ENCODE results near the gene RAI1. TPM values are rescaled to one million over a fixed set of nuclear protein-coding genes. Genes with fewer than 3 reads are reported as not detected.

Gene RAI1
- total and polyA plus RNA-seq, 2 of the 8 experiments (the other 6 are each of a cell fraction or from before 2014, with no cell fraction given): 0.39 to 1.2 TPM

DNA sequence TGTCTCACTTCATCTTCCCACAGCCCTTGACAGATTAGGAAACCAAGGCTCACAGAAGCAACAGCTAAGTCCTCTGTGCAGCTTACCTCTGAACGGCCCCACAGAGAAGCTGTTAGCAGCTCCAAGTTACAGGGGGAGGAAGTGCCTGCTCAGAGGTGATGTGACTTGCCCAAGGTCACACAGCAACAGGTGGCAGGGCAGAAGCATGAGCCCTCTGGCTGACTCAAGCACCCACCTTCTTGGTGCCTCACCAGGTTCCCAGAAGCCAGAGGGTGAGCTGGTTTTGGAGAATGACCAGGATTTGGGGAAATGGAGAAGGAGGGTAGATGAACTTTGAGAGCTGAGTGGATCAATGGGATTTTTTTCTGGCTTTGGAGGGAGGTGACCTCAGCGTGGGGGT is 14.0 kb upstream of the RAI1 start:
- H3K4me1 ChIP-seq (replicated peaks in 1 of 4; ENCODE audit: control insufficient read depth in 3 of 4, insufficient read depth in 4 of 4, low read length in 3 of 4): peaks cover 0 to 8% (median 6%) of the 10 kb centered on the region in 4 experiments; a peak in 6 of 7 replicates
- H3K23me2 ChIP-seq (ENCODE audit: low read depth, low read length): no peaks in the 10 kb centered on the region
- H3K4me2 ChIP-seq (ENCODE audit: insufficient read depth in 1 of 2, low read depth in 2 of 2, low read length in 2 of 2): no peak overlapping the region
- H4K8ac ChIP-seq (ENCODE audit: extremely low read depth, insufficient read depth, low read length): no peak overlapping the region
- H3K79me1 ChIP-seq (ENCODE audit: low read depth, low read length): no peaks in the 10 kb centered on the region
- H3K4me3 ChIP-seq (ENCODE audit: extremely low read depth in 1 of 4, insufficient read depth in 2 of 4, low read depth in 3 of 4, low read length in 4 of 4): no peak overlapping the region
- no peak overlapping the region for H3K4ac ChIP-seq (replicated peaks; ENCODE audit: insufficient read length, low read depth, low read length)
- H2BK120ac ChIP-seq (replicated peaks; ENCODE audit: low read depth, low read length): no peak overlapping the region
- WGBS, 2 experiments (ENCODE audit: extremely low coverage in 1 of 2, insufficient coverage in 1 of 2, insufficient read length in 1 of 2, insufficient replicate concordance in 2 of 2, low coverage in 1 of 2, low lambda C conversion rate in 2 of 2, missing lambda C conversion rate in 1 of 2): 67% methylated on average over 2 of the region's 2 CpGs; no CpG with 5 or more reads in 1 of the 2 experiments
- H2AK5ac ChIP-seq (ENCODE audit: low read depth, low read length): 0 out of 2 replicates have a peak overlapping the region, but pooled peaks have one; percentile 24
- H2AFZ ChIP-seq (ENCODE audit: low read length): no peak overlapping the region
- no peaks in the 10 kb centered on the region for H3K9me3 ChIP-seq (ENCODE audit: insufficient read depth in 2 of 2, low read depth in 1 of 2, low read length in 1 of 2)
- no peak overlapping the region for H3K56ac ChIP-seq (replicated peaks; ENCODE audit: insufficient read length, low read depth, low read length)
- H3K9ac ChIP-seq (replicated peaks in 1 of 4; ENCODE audit: extremely low read depth in 1 of 4, low read depth in 3 of 4, low read length in 3 of 4): no peak overlapping the region
- H4K91ac ChIP-seq (replicated peaks; ENCODE audit: insufficient read length, low read length): no peak overlapping the region
- H3K14ac ChIP-seq (ENCODE audit: insufficient read length): no peak overlapping the region
- H3K27me3 ChIP-seq (replicated peaks in 1 of 4; ENCODE audit: control insufficient read depth in 3 of 4, extremely low read depth in 1 of 4, insufficient read depth in 3 of 4, low read length in 3 of 4): peaks cover 0 to 6% (median 0%) of the 10 kb centered on the region in 4 experiments; a peak in 3 of 7 replicates
- no peak overlapping the region for H2BK5ac ChIP-seq (ENCODE audit: low read depth, low read length)
- H4K20me1 ChIP-seq (replicated peaks in 1 of 2; ENCODE audit: control insufficient read depth in 1 of 2, insufficient read depth in 2 of 2, low read length in 2 of 2): no peaks in the 10 kb centered on the region
- H3K27ac ChIP-seq (ENCODE audit: low read depth, low read length): no peak overlapping the region
- FAIRE-seq: no peak
- no peak overlapping the region for H2BK15ac ChIP-seq (ENCODE audit: low read length)
- TF ChIP-seq CBX8 (IDR thresholded peaks at IDR 0.05; ENCODE audit: borderline replicate concordance, low read depth, low read length): no peak
- TF ChIP-seq GTF2F1 (IDR thresholded peaks at IDR 0.05; ENCODE audit: borderline replicate concordance, low read depth, low read length): no peak
- no peak for TF ChIP-seq RBBP5 (IDR thresholded peaks at IDR 0.05; ENCODE audit: borderline replicate concordance, low read depth, low read length)
- no peak for TF ChIP-seq NRF1 (IDR thresholded peaks at IDR 0.05; ENCODE audit: low read depth, low read length)
- no peak for TF ChIP-seq CBX5 (IDR thresholded peaks at IDR 0.05; ENCODE audit: low read depth, low read length)
- TF ChIP-seq, protein P1, sequence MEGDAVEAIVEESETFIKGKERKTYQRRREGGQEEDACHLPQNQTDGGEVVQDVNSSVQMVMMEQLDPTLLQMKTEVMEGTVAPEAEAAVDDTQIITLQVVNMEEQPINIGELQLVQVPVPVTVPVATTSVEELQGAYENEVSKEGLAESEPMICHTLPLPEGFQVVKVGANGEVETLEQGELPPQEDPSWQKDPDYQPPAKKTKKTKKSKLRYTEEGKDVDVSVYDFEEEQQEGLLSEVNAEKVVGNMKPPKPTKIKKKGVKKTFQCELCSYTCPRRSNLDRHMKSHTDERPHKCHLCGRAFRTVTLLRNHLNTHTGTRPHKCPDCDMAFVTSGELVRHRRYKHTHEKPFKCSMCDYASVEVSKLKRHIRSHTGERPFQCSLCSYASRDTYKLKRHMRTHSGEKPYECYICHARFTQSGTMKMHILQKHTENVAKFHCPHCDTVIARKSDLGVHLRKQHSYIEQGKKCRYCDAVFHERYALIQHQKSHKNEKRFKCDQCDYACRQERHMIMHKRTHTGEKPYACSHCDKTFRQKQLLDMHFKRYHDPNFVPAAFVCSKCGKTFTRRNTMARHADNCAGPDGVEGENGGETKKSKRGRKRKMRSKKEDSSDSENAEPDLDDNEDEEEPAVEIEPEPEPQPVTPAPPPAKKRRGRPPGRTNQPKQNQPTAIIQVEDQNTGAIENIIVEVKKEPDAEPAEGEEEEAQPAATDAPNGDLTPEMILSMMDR (IDR thresholded peaks at IDR 0.05; ENCODE audit: control extremely low read depth in 1 of 3, insufficient read depth in 1 of 3, low read depth in 1 of 3, low read length in 3 of 3): no peak
- TF ChIP-seq POU5F1 (IDR thresholded peaks at IDR 0.05; ENCODE audit: low read depth, low read length): no peak
- TF ChIP-seq, protein P2, sequence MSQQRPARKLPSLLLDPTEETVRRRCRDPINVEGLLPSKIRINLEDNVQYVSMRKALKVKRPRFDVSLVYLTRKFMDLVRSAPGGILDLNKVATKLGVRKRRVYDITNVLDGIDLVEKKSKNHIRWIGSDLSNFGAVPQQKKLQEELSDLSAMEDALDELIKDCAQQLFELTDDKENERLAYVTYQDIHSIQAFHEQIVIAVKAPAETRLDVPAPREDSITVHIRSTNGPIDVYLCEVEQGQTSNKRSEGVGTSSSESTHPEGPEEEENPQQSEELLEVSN (IDR thresholded peaks at IDR 0.05): no peak
- TF ChIP-seq BACH1 (IDR thresholded peaks at IDR 0.05; ENCODE audit: low read length): no peak
- no peak for TF ChIP-seq TAF7 (optimal IDR thresholded peaks at IDR 0.05; ENCODE audit: borderline replicate concordance, low read depth, low read length)
- no peak overlapping the region for H4K5ac ChIP-seq (ENCODE audit: insufficient read length, low read depth, low read length)
- no peak for DNase-seq (ENCODE audit: low read depth in 1 of 2, low spot score in 2 of 2)
- ChIA-PET CTCF (ENCODE audit: partially characterized antibody) (interaction anchor here (0.9 to 2.3 kb wide), 2 partner anchors 12 to 212 kb away, joined by 3 to 15 read pairs; no protein-coding TSS in a partner anchor), POLR2A (ENCODE audit: partially characterized antibody) (no interaction called here)
- H3K18ac ChIP-seq (ENCODE audit: extremely low read depth, low read length): no peak overlapping the region
- H3K36me3 ChIP-seq (ENCODE audit: control insufficient read depth in 2 of 4, insufficient read depth in 4 of 4, low read length in 3 of 4): no peaks in the 10 kb centered on the region
- no peak overlapping the region for H2BK12ac ChIP-seq (ENCODE audit: low read depth, low read length)
- no peaks in the 10 kb centered on the region for H3K79me2 ChIP-seq (ENCODE audit: control insufficient read depth in 1 of 2, insufficient read depth in 2 of 2, low read length in 2 of 2)
- no peak overlapping the region for H2BK20ac ChIP-seq (ENCODE audit: low read length)
- no peak overlapping the region for H3K23ac ChIP-seq (ENCODE audit: insufficient read length)

All from H1 (cell line).